Measurements from ENCODE around the gene RABAC1. TPM values are rescaled to one million over a fixed set of nuclear protein-coding genes. Genes with fewer than 3 reads are reported as not detected.

The RABAC1 gene
- total and polyA plus RNA-seq, 2 of the 13 experiments (the other 11 are each of a cell fraction or from before 2014, with no cell fraction given) = 37.4 to 74.0 TPM

DNA sequence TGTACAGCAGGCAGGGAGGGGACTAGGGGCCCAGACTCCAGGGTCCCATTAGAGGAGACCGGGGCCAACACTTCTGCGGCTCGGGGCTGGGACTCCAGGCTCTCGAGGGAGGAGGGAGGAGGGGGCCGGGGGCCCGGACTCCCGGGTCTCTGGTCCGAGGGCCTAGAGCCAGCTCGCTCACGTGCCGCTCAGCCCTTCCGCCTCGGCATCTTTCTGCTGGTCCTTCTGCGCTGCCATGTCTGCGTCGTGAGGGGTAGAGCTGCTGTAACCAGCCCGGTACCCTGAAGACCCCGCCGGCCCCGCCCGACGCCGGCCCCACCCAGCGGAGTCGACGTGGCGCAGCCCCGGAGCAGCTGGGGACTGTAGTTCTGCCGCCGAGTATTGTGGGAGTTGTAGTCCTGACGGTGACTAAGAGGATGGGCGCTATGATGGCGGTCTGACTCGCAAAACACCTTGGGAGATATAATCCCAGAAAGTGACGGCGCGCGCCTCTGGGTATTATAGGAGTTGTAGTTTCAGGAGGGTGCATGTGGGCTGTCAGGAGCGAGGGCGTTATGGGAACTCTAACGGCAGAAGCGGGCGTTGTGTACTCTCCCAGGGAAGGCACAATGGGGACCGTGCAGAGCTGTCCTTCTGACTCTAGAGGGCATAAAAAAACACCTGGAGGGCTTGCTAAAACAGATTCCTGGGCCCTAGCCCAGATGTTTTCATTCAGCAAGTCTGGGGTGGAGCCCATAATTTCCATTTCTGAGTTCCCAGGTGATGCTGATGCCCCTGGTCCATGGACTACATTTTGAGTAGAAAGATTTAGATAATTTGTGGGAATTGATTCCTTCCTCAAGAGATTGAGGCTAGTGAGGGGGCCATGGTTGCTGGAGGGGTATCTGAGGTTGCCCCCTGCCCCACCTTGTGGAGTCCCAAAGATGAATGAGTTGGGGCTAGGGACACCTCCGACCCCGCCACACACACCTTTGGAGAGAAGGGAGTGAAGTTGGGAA lies at the start of gene RABAC1 (continued):
- TF ChIP-seq, protein P1, sequence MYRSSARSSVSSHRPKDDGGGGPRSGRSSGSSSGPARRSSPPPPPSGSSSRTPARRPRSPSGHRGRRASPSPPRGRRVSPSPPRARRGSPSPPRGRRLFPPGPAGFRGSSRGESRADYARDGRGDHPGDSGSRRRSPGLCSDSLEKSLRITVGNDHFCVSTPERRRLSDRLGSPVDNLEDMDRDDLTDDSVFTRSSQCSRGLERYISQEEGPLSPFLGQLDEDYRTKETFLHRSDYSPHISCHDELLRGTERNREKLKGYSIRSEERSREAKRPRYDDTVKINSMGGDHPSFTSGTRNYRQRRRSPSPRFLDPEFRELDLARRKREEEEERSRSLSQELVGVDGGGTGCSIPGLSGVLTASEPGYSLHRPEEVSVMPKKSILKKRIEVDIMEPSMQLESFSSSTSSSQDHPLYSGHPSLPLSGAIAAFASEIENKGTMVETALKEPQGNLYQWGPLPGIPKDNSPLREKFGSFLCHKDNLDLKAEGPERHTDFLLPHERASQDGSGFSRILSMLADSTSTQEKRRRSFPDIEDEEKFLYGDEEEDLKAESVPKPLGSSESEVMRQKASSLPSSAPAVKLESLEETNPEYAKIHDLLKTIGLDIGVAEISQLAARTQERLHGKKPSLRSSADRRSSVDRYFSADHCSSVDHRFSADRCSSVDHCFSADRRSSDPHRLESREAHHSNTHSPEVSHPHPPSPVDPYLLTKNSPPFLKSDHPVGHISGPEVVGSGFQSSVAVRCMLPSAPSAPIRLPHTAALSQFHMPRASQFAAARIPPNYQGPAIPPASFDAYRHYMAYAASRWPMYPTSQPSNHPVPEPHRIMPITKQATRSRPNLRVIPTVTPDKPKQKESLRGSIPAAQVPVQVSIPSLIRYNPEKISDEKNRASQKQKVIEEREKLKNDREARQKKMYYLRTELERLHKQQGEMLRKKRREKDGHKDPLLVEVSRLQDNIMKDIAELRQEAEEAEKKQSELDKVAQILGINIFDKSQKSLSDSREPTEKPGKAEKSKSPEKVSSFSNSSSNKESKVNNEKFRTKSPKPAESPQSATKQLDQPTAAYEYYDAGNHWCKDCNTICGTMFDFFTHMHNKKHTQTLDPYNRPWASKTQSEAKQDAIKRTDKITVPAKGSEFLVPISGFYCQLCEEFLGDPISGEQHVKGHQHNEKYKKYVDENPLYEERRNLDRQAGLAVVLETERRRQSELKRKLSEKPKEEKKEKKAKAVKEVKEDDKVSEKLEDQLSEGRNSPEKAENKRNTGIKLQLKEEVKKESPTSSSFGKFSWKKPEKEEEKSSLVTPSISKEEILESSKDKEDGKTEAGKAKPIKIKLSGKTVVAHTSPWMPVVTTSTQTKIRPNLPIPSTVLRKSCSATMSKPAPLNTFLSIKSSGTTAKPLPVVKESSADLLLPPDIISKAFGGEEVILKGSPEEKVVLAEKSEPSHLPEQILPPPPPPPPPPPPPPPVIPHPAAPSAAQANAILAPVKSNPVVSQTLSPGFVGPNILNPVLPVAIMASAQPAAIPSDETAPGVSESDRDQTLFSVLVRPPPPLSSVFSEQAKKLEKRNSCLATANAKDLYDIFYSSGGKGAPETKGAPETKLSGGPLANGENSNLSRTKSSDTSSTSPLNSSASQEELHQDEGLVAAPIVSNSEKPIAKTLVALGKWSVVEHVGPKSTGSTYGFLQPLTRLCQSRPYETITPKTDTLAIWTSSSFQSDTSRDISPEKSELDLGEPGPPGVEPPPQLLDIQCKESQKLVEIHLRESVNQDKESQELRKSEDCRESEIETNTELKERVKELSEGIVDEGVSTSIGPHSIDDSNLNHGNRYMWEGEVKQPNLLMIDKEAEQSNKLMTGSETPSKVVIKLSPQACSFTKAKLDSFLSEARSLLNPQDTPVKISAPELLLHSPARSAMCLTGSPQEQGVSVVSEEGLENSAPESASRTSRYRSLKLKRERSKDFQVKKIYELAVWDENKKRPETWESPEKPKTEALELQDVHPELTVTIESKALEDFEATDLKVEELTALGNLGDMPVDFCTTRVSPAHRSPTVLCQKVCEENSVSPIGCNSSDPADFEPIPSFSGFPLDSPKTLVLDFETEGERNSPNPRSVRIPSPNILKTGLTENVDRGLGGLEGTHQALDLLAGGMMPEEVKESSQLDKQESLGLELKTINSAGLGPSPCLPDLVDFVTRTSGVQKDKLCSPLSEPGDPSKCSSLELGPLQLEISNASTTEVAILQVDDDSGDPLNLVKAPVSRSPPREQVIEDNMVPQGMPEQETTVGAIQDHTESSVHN (CRISPR knock-in tag; IDR thresholded peaks at IDR 0.05) = no peak
- no peak for TF ChIP-seq ZNF260 (CRISPR knock-in tag; IDR thresholded peaks at IDR 0.05; ENCODE audit: borderline replicate concordance, low read depth)
- no peak for TF ChIP-seq JUN (CRISPR knock-in tag; IDR thresholded peaks at IDR 0.05)
- TF ChIP-seq ZNF331 (CRISPR knock-in tag; IDR thresholded peaks at IDR 0.05) = peak; percentile 45; the same call in 1 of the 2 replicates
- TF ChIP-seq, protein P2, sequence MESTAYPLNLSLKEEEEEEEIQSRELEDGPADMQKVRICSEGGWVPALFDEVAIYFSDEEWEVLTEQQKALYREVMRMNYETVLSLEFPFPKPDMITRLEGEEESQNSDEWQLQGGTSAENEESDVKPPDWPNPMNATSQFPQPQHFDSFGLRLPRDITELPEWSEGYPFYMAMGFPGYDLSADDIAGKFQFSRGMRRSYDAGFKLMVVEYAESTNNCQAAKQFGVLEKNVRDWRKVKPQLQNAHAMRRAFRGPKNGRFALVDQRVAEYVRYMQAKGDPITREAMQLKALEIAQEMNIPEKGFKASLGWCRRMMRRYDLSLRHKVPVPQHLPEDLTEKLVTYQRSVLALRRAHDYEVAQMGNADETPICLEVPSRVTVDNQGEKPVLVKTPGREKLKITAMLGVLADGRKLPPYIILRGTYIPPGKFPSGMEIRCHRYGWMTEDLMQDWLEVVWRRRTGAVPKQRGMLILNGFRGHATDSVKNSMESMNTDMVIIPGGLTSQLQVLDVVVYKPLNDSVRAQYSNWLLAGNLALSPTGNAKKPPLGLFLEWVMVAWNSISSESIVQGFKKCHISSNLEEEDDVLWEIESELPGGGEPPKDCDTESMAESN (CRISPR knock-in tag; conservative IDR thresholded peaks at IDR 0.05) = peak; percentile 40; the same call in 1 of the 2 replicates
- TF ChIP-seq ZNF670 (CRISPR knock-in tag; IDR thresholded peaks at IDR 0.05; ENCODE audit: borderline replicate concordance) = peak; percentile 75; the same call in 1 of the 2 replicates
- no peak for TF ChIP-seq WIZ (CRISPR knock-in tag; IDR thresholded peaks at IDR 0.05)
- peak; percentile 24; the same call in 1 of the 2 replicates for TF ChIP-seq KLF15 (CRISPR knock-in tag; IDR thresholded peaks at IDR 0.05; ENCODE audit: borderline replicate concordance)
- peak; percentile 53; the same call in 1 of the 2 replicates for TF ChIP-seq ZBTB7B (CRISPR knock-in tag; IDR thresholded peaks at IDR 0.05)
- TF ChIP-seq, protein P3, sequence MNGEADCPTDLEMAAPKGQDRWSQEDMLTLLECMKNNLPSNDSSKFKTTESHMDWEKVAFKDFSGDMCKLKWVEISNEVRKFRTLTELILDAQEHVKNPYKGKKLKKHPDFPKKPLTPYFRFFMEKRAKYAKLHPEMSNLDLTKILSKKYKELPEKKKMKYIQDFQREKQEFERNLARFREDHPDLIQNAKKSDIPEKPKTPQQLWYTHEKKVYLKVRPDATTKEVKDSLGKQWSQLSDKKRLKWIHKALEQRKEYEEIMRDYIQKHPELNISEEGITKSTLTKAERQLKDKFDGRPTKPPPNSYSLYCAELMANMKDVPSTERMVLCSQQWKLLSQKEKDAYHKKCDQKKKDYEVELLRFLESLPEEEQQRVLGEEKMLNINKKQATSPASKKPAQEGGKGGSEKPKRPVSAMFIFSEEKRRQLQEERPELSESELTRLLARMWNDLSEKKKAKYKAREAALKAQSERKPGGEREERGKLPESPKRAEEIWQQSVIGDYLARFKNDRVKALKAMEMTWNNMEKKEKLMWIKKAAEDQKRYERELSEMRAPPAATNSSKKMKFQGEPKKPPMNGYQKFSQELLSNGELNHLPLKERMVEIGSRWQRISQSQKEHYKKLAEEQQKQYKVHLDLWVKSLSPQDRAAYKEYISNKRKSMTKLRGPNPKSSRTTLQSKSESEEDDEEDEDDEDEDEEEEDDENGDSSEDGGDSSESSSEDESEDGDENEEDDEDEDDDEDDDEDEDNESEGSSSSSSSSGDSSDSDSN (CRISPR knock-in tag; IDR thresholded peaks at IDR 0.05) = no peak
- TF ChIP-seq EP300 (IDR thresholded peaks at IDR 0.05; ENCODE audit: low read depth in 2 of 2, low read length in 2 of 2) = 0 out of 4 replicates have a peak, but pooled peaks of 1 of the 2 experiments have one; percentile 36
- no peak for TF ChIP-seq EP300 (CRISPR knock-in tag; IDR thresholded peaks at IDR 0.05; ENCODE audit: borderline replicate concordance)

Data from HepG2 (cell line).